GM23338 (cell line): ENCODE measurements around the gene CPNE5. TPM values are rescaled to one million over a fixed set of nuclear protein-coding genes. Genes with fewer than 3 reads are reported as not detected.

Experiments used
- EZH2 ChIP-seq: fragments of 200-600 bp; sonication (generic); IDR thresholded peaks from one replicate; pipeline ENCODE4 v1.8.0; 2017; ENCODE audit warnings: antibody characterized with exemption, mild to moderate bottlenecking, low read depth; ENCODE audit not compliant: unreplicated experiment
- EZH2phosphoT487 ChIP-seq: fragments of 200-600 bp; sonication (generic); IDR thresholded peaks from one replicate; pipeline ENCODE4 v1.8.1; 2018; ENCODE audit warnings: antibody characterized with exemption; ENCODE audit not compliant: unreplicated experiment
- JUNB ChIP-seq: IDR thresholded peaks from one replicate; pipeline ENCODE4 v1.6.1; 2016; ENCODE audit warnings: antibody characterized with exemption; ENCODE audit not compliant: unreplicated experiment
- NANOG ChIP-seq: IDR thresholded peaks from 2 replicates; pipeline ENCODE4 v1.6.1; 2016; ENCODE audit warnings: antibody characterized with exemption, borderline replicate concordance
- POLR2AphosphoS5 ChIP-seq: IDR thresholded peaks from 2 replicates; pipeline ENCODE4 v1.6.1; 2016; ENCODE audit warnings: antibody characterized with exemption, low read depth
- REST ChIP-seq: IDR thresholded peaks from one replicate; pipeline ENCODE4 v1.6.1; 2018; ENCODE audit warnings: antibody characterized with exemption; ENCODE audit not compliant: unreplicated experiment
- ZNF114 ChIP-seq: fragments of 250-450 bp; sonication (Bioruptor Pico); IDR thresholded peaks from 2 replicates; pipeline ENCODE4 v1.5.0; 2020; ENCODE audit warnings: mild to moderate bottlenecking, moderate library complexity
- ZNF331 ChIP-seq: fragments of 250-450 bp; sonication (Bioruptor Pico); IDR thresholded peaks from 2 replicates; pipeline ENCODE4 v1.5.0; 2020; ENCODE audit warnings: low read depth, mild to moderate bottlenecking, moderate library complexity
- ZNF462 ChIP-seq: fragments of 250-450 bp; sonication (Bioruptor Pico); IDR thresholded peaks from 2 replicates; pipeline ENCODE4 v1.5.0; 2020; ENCODE audit warnings: mild to moderate bottlenecking, moderate library complexity
- polyA plus RNA-seq: library from polyadenylated mRNA; unstranded; fragments of >200 nt; fragmentation: Nextera tagmentation; extraction: Ambion mirVana; gene quantifications from 2 replicates; pipeline ENCODE4 v1.2.1, GENCODE V29; 2016
- total RNA-seq: library from RNA; depleted of rRNA; stranded (reverse); fragments of >200 nt; shearing (Covaris generic); gene quantifications from 2 replicates; pipeline ENCODE4 v1.2.3, GENCODE V29; 2014

CPNE5 gene
- total and polyA plus RNA-seq, 2 experiments from 2014 or later: 0.14 to 0.42 TPM

GRCh38 chr6:36744304-36744673 lies 95.0 kb downstream of the CPNE5 start (continued):
- TF ChIP-seq ZNF462: no peak
- no peak for TF ChIP-seq EZH2
- no peak for TF ChIP-seq REST
- no peak for TF ChIP-seq POLR2AphosphoS5
- TF ChIP-seq ZNF114 (CRISPR knock-in tag): no peak
- TF ChIP-seq JUNB: no peak
- no peak for TF ChIP-seq NANOG
- TF ChIP-seq ZNF331 (CRISPR knock-in tag): no peak
- TF ChIP-seq EZH2phosphoT487: no peak
